Adipocyte (in vitro differentiated cells): ENCODE data around the gene CFAP61.
"Not testable (repeated sequence)": the region's sequence is repeated elsewhere in the genome, so short reads cannot be mapped to it uniquely, and the experiment has no call there.

ENCODE experiments used
- DNase-seq: peaks from one replicate; pipeline ENCODE4 v3.0.0-alpha.2; 2015; ENCODE audit warnings: low read depth
- H3K27me3 ChIP-seq: replicated peaks from 2 replicates; pipeline ENCODE4 v1.7.0; 2013; ENCODE audit warnings: mild to moderate bottlenecking, low read length, moderate library complexity; ENCODE audit not compliant: control insufficient read depth, insufficient read depth
- H3K36me3 ChIP-seq: 2 replicates; pipeline ENCODE4 v1.7.0; 2013; ENCODE audit warnings: low read length, mild to moderate bottlenecking, moderate library complexity; ENCODE audit not compliant: control insufficient read depth, insufficient read depth, severe bottlenecking
- H3K4me1 ChIP-seq: 2 replicates; pipeline ENCODE4 v1.7.0; 2013; ENCODE audit warnings: mild to moderate bottlenecking, low read length, moderate library complexity; ENCODE audit not compliant: control insufficient read depth, insufficient read depth
- H3K4me3 ChIP-seq: 2 replicates; pipeline ENCODE4 v1.7.0; 2013; ENCODE audit warnings: mild to moderate bottlenecking, low read length, moderate library complexity
- H3K9ac ChIP-seq: 2 replicates; pipeline ENCODE4 v1.7.0; 2013; ENCODE audit warnings: mild to moderate bottlenecking, low read length, moderate library complexity
- H3K9me3 ChIP-seq: 2 replicates; pipeline ENCODE4 v1.7.0; 2013; ENCODE audit warnings: mild to moderate bottlenecking, low read length, moderate library complexity; ENCODE audit not compliant: control insufficient read depth

CFAP61 gene

GRCh38 chr20:20333866-20334265 lies 281.5 kb downstream of the CFAP61 start:
- no peak overlapping the region for H3K4me3 ChIP-seq
- peaks cover 14% of the 10 kb centered on the region for H3K27me3 ChIP-seq
- no peak overlapping the region for H3K9ac ChIP-seq
- no peaks in the 10 kb centered on the region for H3K36me3 ChIP-seq
- DNase-seq = no peak
- peaks cover 9% of the 10 kb centered on the region for H3K9me3 ChIP-seq
- no peaks in the 10 kb centered on the region for H3K4me1 ChIP-seq

DNA sequence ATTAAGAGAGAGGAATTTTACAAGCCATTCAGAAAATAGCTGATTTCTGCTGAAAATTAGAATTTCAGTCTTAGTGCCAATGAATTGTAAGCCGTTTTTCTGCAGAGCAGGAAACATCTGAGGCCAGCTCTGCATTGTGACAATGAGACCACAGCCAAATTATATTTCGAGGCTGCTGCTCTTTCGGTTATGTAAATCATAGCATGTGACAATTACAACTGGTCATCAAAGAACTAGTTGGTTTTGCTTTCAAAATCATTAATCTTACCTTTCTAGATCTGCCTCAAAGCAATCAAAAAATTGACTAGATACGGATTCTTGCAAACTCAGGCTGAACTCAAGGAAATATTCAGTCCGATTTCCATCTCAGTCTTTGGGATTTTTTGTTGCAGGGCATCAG lies 282.2 kb downstream of the CFAP61 start:
- Histone ChIP-seq H3K4me3 (no peak overlapping the region), H3K4me1 (no peaks in the 10 kb centered on the region), H3K36me3 (no peaks in the 10 kb centered on the region), H3K27me3 (peaks cover 14% of the 10 kb centered on the region), H3K9me3 (peaks cover 9% of the 10 kb centered on the region), H3K9ac (no peak overlapping the region)
- no peak for DNase-seq

DNA sequence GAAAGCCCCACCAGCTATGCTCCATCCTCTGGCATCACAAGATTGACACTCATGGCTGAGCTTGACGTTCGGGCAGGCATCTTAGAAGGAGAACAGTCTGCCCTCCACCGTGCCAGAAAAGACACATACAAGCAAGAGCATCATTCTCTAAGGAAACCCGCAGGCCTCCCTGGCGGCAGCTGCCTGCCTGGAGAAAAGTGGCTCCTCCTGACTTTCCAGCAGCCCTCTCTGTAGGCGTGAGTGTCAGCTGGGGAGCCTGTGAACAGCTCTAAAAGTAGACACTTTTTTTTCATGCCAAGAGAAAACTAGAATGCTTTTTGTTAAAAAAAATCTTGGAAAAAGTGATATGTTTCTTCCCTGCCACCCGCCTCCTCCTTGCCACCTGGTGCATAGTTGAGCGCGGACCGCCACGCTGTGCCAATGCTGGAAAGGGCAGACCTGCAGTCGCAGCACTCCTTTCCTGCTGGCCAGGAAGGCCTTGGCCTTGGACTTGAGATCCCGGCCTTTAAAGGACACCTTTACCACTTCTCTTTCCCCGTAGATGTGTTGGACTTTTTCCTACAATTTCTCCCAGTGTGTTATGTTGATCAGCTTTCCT lies 285.9 kb downstream of the CFAP61 start:
- no peaks in the 10 kb centered on the region for H3K36me3 ChIP-seq
- peaks cover 9% of the 10 kb centered on the region for H3K9me3 ChIP-seq
- no peak for DNase-seq
- H3K9ac ChIP-seq = no peak overlapping the region
- H3K4me1 ChIP-seq = peaks cover 6% of the 10 kb centered on the region
- no peak overlapping the region for H3K4me3 ChIP-seq
- peaks cover 29% of the 10 kb centered on the region for H3K27me3 ChIP-seq

- Histone ChIP-seq H3K4me1 (peaks cover 6% of the 10 kb centered on the region), H3K27me3 (peaks cover 26% of the 10 kb centered on the region), H3K4me3 (no peak overlapping the region), H3K36me3 (no peaks in the 10 kb centered on the region), H3K9me3 (peaks cover 6% of the 10 kb centered on the region), H3K9ac (no peak overlapping the region)
- DNase-seq = no peak
Observed at GRCh38 chr20:20340443-20340842, 288.1 kb downstream of the CFAP61 start.

- Histone ChIP-seq H3K9ac (no peak overlapping the region), H3K4me1 (peaks cover 6% of the 10 kb centered on the region), H3K9me3 (no peaks in the 10 kb centered on the region), H3K36me3 (no peaks in the 10 kb centered on the region), H3K27me3 (peaks cover 21% of the 10 kb centered on the region), H3K4me3 (no peak overlapping the region)
- DNase-seq = no peak
Observed at GRCh38 chr20:20341371-20341770, 289.0 kb downstream of the CFAP61 start.

- no peak for DNase-seq
- Histone ChIP-seq H3K9me3 (peaks cover 6% of the 10 kb centered on the region), H3K27me3 (peaks cover 21% of the 10 kb centered on the region), H3K36me3 (no peaks in the 10 kb centered on the region), H3K4me3 (no peak overlapping the region), H3K9ac (no peak overlapping the region), H3K4me1 (peaks cover 6% of the 10 kb centered on the region)
Observed at GRCh38 chr20:20342066-20342465, 289.7 kb downstream of the CFAP61 start.

DNA sequence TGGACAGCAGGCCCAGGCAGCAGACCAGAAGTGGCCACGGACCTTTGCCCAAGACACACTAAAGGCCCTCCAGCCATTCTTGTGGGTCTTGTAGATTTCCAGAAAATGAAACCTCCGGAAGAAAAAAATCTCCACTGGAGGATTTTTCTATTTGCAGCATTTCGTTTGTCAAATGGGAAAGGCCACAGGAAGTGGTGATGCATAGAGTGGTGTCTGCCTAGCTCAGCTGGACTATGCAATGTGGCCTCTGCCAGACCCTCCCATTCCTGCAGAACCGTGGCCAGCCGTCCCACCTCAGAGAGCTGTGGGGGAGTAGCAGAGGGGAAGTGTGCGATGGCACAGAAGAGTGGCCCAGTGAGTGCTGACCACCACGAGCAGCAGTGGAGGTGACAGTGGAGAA lies 291.6 kb downstream of the CFAP61 start:
- H3K36me3 ChIP-seq = no peaks in the 10 kb centered on the region
- no peak overlapping the region for H3K9ac ChIP-seq
- peaks cover 21% of the 10 kb centered on the region for H3K27me3 ChIP-seq
- H3K4me3 ChIP-seq = no peak overlapping the region
- no peak for DNase-seq
- peaks cover 23% of the 10 kb centered on the region for H3K9me3 ChIP-seq
- H3K4me1 ChIP-seq = peaks cover 6% of the 10 kb centered on the region

GRCh38 chr20:20344476-20344875 lies 292.1 kb downstream of the CFAP61 start:
- no peak for DNase-seq
- Histone ChIP-seq H3K9me3 (peaks cover 28% of the 10 kb centered on the region), H3K4me3 (no peak overlapping the region), H3K27me3 (peaks cover 21% of the 10 kb centered on the region), H3K9ac (no peak overlapping the region), H3K4me1 (peaks cover 6% of the 10 kb centered on the region), H3K36me3 (no peaks in the 10 kb centered on the region)

- no peak for DNase-seq
- Histone ChIP-seq H3K36me3 (no peaks in the 10 kb centered on the region), H3K4me3 (no peak overlapping the region), H3K9me3 (peaks cover 17% of the 10 kb centered on the region), H3K27me3 (peaks cover 2% of the 10 kb centered on the region), H3K4me1 (no peaks in the 10 kb centered on the region), H3K9ac (no peak overlapping the region)
Observed at GRCh38 chr20:20353576-20353975, 301.2 kb downstream of the CFAP61 start.

DNA sequence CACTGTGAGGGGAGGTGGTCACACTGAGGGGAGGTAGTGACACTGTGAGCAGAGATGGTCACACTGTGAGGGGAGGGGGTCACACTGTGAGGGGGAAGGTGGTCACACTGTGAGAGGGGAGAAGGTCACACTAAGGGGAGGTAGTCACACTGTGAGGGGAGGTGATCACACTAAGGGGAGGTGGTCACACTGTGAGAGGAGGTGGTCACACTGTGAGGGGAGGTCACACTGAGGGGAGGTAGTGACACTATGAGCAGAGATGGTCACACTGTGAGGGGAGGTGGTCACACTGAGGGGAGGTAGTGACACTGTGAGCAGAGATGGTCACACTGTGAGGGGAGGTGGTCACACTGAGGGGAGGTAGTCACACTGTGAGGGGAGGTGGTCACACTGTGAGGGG lies 303.2 kb downstream of the CFAP61 start:
- peaks cover 13% of the 10 kb centered on the region for H3K27me3 ChIP-seq
- DNase-seq, H3K9me3 ChIP-seq: not testable (repeated sequence)

DNA sequence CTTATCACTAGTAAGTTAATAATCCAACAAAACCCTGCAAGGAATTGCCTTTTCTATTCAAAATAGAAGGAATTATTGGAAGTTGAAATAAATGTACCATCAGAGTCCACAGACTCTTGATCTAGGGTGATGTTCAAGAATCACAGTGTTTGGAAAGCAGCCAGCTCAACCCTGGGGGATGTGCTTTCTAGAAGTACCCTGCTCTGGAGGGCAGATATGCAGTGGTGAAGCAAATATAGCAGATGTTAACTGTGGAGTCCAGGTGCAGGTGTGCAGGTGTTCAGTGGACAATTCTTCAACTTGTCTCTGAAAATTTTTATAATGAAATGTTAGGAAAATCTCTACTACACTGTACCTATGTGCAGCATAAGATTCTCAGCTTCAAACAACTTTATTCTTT lies 306.5 kb downstream of the CFAP61 start:
- Histone ChIP-seq H3K36me3 (no peaks in the 10 kb centered on the region), H3K27me3 (peaks cover 37% of the 10 kb centered on the region), H3K4me3 (no peak overlapping the region), H3K4me1 (peaks cover 4% of the 10 kb centered on the region), H3K9me3 (no peaks in the 10 kb centered on the region), H3K9ac (no peak overlapping the region)
- no peak for DNase-seq

More for the DNA sequence above, 303.2 kb downstream of the CFAP61 start:
- not testable (repeated sequence) for H3K36me3 ChIP-seq, H3K4me1 ChIP-seq, H3K4me3 ChIP-seq, H3K9ac ChIP-seq

GRCh38 chr20:20359628-20360027 lies 307.3 kb downstream of the CFAP61 start:
- Histone ChIP-seq H3K27me3 (peaks cover 45% of the 10 kb centered on the region), H3K4me1 (peaks cover 4% of the 10 kb centered on the region), H3K36me3 (no peaks in the 10 kb centered on the region), H3K4me3 (no peak overlapping the region), H3K9ac (no peak overlapping the region), H3K9me3 (no peaks in the 10 kb centered on the region)
- no peak for DNase-seq
